A549 (cell line): ENCODE results near the gene UBE4A. TPM values are rescaled to one million over a fixed set of nuclear protein-coding genes. Genes with fewer than 3 reads are reported as not detected.

ENCODE experiments used
- ATAC-seq, 2 experiments: fragments of 200-7000 bp in 1 of 2; fragments of >200 bp in 1 of 2; cut with Nextera tagmentation in 1 of 2; cut with Tn5 transposase in 1 of 2; 3 replicates each; pipeline versions ENCODE4 v1.8.0 to v1.9.1; 2018 to 2020; ENCODE audit warnings: mild to moderate bottlenecking in 1 of 2, moderate library complexity in 1 of 2
- CTCF ChIA-PET: fragments of 300-600 bp; sonication (Branson Sonifier 250); formaldehyde crosslinking; extraction: SDS; loops from one replicate; lab custom pipeline; 2021; ENCODE audit warnings: antibody characterized with exemption, inconsistent platforms; lab: Yijun Ruan, JAX
- POLR2A ChIA-PET: fragments of 350-600 bp; formaldehyde crosslinking; extraction: SDS; loops from one replicate; lab custom pipeline; 2021; ENCODE audit warnings: antibody characterized with exemption, inconsistent platforms; lab: Yijun Ruan, JAX
- DNase-seq, 2 experiments: peaks; one replicate each; pipeline versions ENCODE4 v3.0.0 to v3.0.0-alpha.2; 2011 to 2016; ENCODE audit warnings: low read depth in 1 of 2, low spot score in 1 of 2
- FAIRE-seq: peaks from 2 replicates; lab custom pipeline; 2011; peaks lifted over from hg19 to GRCh38; lab: Jason Lieb, UNC
- H3K27ac ChIP-seq, 2 experiments: fragments of >200 bp; sonication (Bioruptor Twin); formaldehyde crosslinking; 3 replicates each; pipeline ENCODE4 v1.5.1; 2016 to 2017
- H3K4me1 ChIP-seq: fragments of >200 bp; sonication (Bioruptor Twin); formaldehyde crosslinking; 3 replicates; pipeline ENCODE4 v1.6.1; 2016
- H3K4me2 ChIP-seq: fragments of >200 bp; sonication (Bioruptor Twin); formaldehyde crosslinking; 3 replicates; pipeline ENCODE4 v1.6.1; 2016
- H3K4me3 ChIP-seq: fragments of >200 bp; sonication (Bioruptor Twin); formaldehyde crosslinking; 3 replicates; pipeline ENCODE4 v1.5.1; 2016
- H3K9me3 ChIP-seq: fragments of >200 bp; sonication (Bioruptor Twin); formaldehyde crosslinking; 3 replicates; pipeline ENCODE4 v1.6.1; 2016
- BCL3 ChIP-seq: fragments of >200 bp; sonication (Bioruptor Twin); formaldehyde crosslinking; IDR thresholded peaks from 3 replicates; pipeline ENCODE4 v1.6.1; 2016
- CHD2 ChIP-seq: fragments of 150-350 bp; IDR thresholded peaks from 2 replicates; pipeline ENCODE4 v1.6.1; 2014; ENCODE audit warnings: low read length; ENCODE audit not compliant: partially characterized antibody
- E2F6 ChIP-seq: IDR thresholded peaks from 2 replicates; pipeline ENCODE4 v1.6.1; 2012; ENCODE audit warnings: low read depth, borderline replicate concordance
- ESRRA ChIP-seq: fragments of 150-350 bp; IDR thresholded peaks from 2 replicates; pipeline ENCODE4 v1.6.1; 2014; ENCODE audit warnings: mild to moderate bottlenecking, low read length, borderline replicate concordance
- FOSL2 ChIP-seq, 2 experiments: fragments of 450-650 bp in 1 of 2; fragments of >200 bp in 1 of 2; sonication (Bioruptor Twin) in 1 of 2; formaldehyde crosslinking; IDR thresholded peaks; 2 replicates each; pipeline versions ENCODE4 v1.5.0 to v1.6.1; 2016 to 2020; ENCODE audit warnings: mild to moderate bottlenecking in 1 of 2, moderate library complexity in 1 of 2
- HDAC2 ChIP-seq: fragments of 200-600 bp; sonication (generic); IDR thresholded peaks from 2 replicates; pipeline ENCODE4 v1.6.1; 2016
- HEYL ChIP-seq: fragments of 250-450 bp; sonication (Bioruptor Pico); IDR thresholded peaks from 2 replicates; pipeline ENCODE4 v1.8.0; 2021; ENCODE audit warnings: mild to moderate bottlenecking, moderate library complexity
- KDM1A ChIP-seq: fragments of 200-600 bp; sonication (generic); IDR thresholded peaks from 2 replicates; pipeline ENCODE4 v1.6.1; 2016; ENCODE audit warnings: low read depth, mild to moderate bottlenecking
- KDM5A ChIP-seq: fragments of 200-600 bp; sonication (generic); IDR thresholded peaks from 2 replicates; pipeline ENCODE4 v1.6.1; 2016; ENCODE audit warnings: antibody characterized with exemption, mild to moderate bottlenecking
- MAFK ChIP-seq: fragments of 450-650 bp; IDR thresholded peaks from 2 replicates; pipeline ENCODE4 v1.6.1; 2014; ENCODE audit not compliant: partially characterized antibody
- MYC ChIP-seq: IDR thresholded peaks from 2 replicates; pipeline ENCODE4 v1.6.1; 2012; ENCODE audit warnings: mild to moderate bottlenecking, inconsistent platforms, low read length, improper control_type of control experiment, borderline replicate concordance
- NR3C1 ChIP-seq: fragments of >200 bp; sonication (Bioruptor Twin); formaldehyde crosslinking; IDR thresholded peaks from 3 replicates; pipeline ENCODE4 v1.6.1; 2017
- PBX3 ChIP-seq: IDR thresholded peaks from 2 replicates; pipeline ENCODE4 v1.6.1; 2012
- POLR2A ChIP-seq: IDR thresholded peaks from 2 replicates; pipeline ENCODE4 v1.6.1; 2012; ENCODE audit warnings: mild to moderate bottlenecking, low read length
- RNF2 ChIP-seq: fragments of 200-600 bp; sonication (generic); IDR thresholded peaks from 2 replicates; pipeline ENCODE4 v1.6.1; 2016; ENCODE audit warnings: low read depth, mild to moderate bottlenecking, antibody characterized with exemption, moderate library complexity, borderline replicate concordance
- TFCP2L1 ChIP-seq: fragments of 250-450 bp; sonication (Bioruptor Pico); IDR thresholded peaks from 2 replicates; pipeline ENCODE4 v1.5.0; 2021; ENCODE audit warnings: mild to moderate bottlenecking
- TP53 ChIP-seq: fragments of 250-450 bp; sonication (Bioruptor Pico); IDR thresholded peaks from 2 replicates; pipeline ENCODE4 v1.5.0; 2021; ENCODE audit warnings: mild to moderate bottlenecking, moderate library complexity
- USF2 ChIP-seq: fragments of 450-650 bp; IDR thresholded peaks from 2 replicates; pipeline ENCODE4 v1.6.1; 2014; ENCODE audit warnings: antibody characterized with exemption
- ZC3H11A ChIP-seq: fragments of 450-650 bp; IDR thresholded peaks from 2 replicates; pipeline ENCODE4 v1.6.1; 2014; ENCODE audit warnings: antibody characterized with exemption, mild to moderate bottlenecking
- WGBS: methylation state at CpG from one replicate; pipeline ENCODE4 v1.1.6; 2017; ENCODE audit errors: missing lambda C conversion rate; 5-methylcytosine and 5-hydroxymethylcytosine counted together
- polyA plus RNA-seq, 4 experiments: library from polyadenylated mRNA; depleted of rRNA in 3 of 4; stranded (reverse); fragments of >200 nt; fragmentation: RNase III in 1 of 4; extraction: RNeasy Plus Mini Kit Qiagen cat#74134 plus additional on column Dnase treatment in 1 of 4; gene quantifications; 2 replicates in 3 of 4; 3 replicates in 1 of 4; pipeline ENCODE4 v1.2.3, GENCODE V29; 2011 to 2017

UBE4A gene
- polyA plus RNA-seq, 2 of the 4 experiments (the other 2 are of a cell fraction) = 11.4 to 18.9 TPM

- 40% methylated on average over 5 of the region's 5 CpGs for WGBS
- no peak for TF ChIP-seq E2F6
- FAIRE-seq = no peak
- CTCF ChIA-PET = no interaction called here
- Histone ChIP-seq H3K4me3 (no peak overlapping the region), H3K27ac (no peak overlapping the region), H3K9me3 (no peaks in the 10 kb centered on the region), H3K4me1 (no peaks in the 10 kb centered on the region), H3K4me2 (no peak overlapping the region)
- DNase-seq = no peak
- ATAC-seq = no peak
- POLR2A ChIA-PET = no interaction called here
These were observed 20.0 kb upstream of the UBE4A start for GRCh38 chr11:118339281-118339961.

GRCh38 chr11:118340449-118340848, 19.0 kb upstream of the UBE4A start:
- DNase-seq (no peak), ATAC-seq (no peak), FAIRE-seq (no peak)
- Histone ChIP-seq H3K4me2 (no peak overlapping the region), H3K27ac (no peak overlapping the region), H3K4me3 (no peak overlapping the region), H3K4me1 (no peaks in the 10 kb centered on the region), H3K9me3 (no peaks in the 10 kb centered on the region)
- CTCF ChIA-PET = interaction anchor here (1.2 kb wide), 2 partner anchors 11 to 142 kb away, joined by 3 to 4 read pairs; no protein-coding TSS in a partner anchor
- TF ChIP-seq BCL3 (no peak), CHD2 (no peak), TFCP2L1 (CRISPR knock-in tag) (no peak), HEYL (CRISPR knock-in tag) (no peak), ZC3H11A (no peak), TP53 (CRISPR knock-in tag) (no peak), ESRRA (no peak), FOSL2 (IDR thresholded peaks at IDR 0.05) (no peak), FOSL2 (CRISPR knock-in tag; IDR thresholded peaks at IDR 0.05) (no peak), KDM5A (no peak), RNF2 (no peak), HDAC2 (no peak), KDM1A (no peak), MAFK (no peak), USF2 (no peak), NR3C1 (no peak), PBX3 (no peak)
- WGBS = 35% methylated on average over 3 of the region's 3 CpGs
- POLR2A ChIA-PET = no interaction called here

GRCh38 chr11:118341261-118341660, 18.1 kb upstream of the UBE4A start:
- 81% methylated on average over 3 of the region's 3 CpGs for WGBS
- DNase-seq (no peak), ATAC-seq (no peak), FAIRE-seq (no peak)
- Histone ChIP-seq H3K9me3 (no peaks in the 10 kb centered on the region), H3K4me1 (no peaks in the 10 kb centered on the region), H3K27ac (no peak overlapping the region), H3K4me2 (no peak overlapping the region), H3K4me3 (no peak overlapping the region)
- TF ChIP-seq POLR2A (no peak), TP53 (CRISPR knock-in tag) (no peak), MYC (no peak)
- ChIA-PET POLR2A (no interaction called here), CTCF (interaction anchor here (1.2 kb wide), 2 partner anchors 10 to 143 kb away, joined by 3 to 4 read pairs; no protein-coding TSS in a partner anchor)
